Body of pancreas (tissue), 4 donors: ENCODE data around the gene NSFL1C. TPM values are rescaled to one million over a fixed set of nuclear protein-coding genes. Genes with fewer than 3 reads are reported as not detected.

Experiments
- ATAC-seq: fragments of 150-250 bp; one replicate; pipeline ENCODE4 v1.9.1; 2016
- DNase-seq, 4 donors: peaks; one replicate each; pipeline ENCODE4 v3.0.0-alpha.2; 2019
- H3K27ac ChIP-seq, 4 donors: fragments of 200-600 bp; sonication (generic); 1 replicate in 3 of 4; 2 replicates in 1 of 4; pipeline versions ENCODE4 v1.5.1 to v1.6.1; 2016 to 2019; ENCODE audit warnings: mild to moderate bottlenecking in 1 of 4, mixed read lengths in 1 of 4, moderate library complexity in 1 of 4
- H3K27me3 ChIP-seq, 2 donors: fragments of 200-600 bp; sonication (generic); one replicate each; pipeline ENCODE4 v1.6.0; 2016; ENCODE audit warnings: mild to moderate bottlenecking in 1 of 2
- H3K36me3 ChIP-seq, 2 donors: fragments of 200-600 bp; sonication (generic); replicated peaks in 1 of 2; 2 replicates each; pipeline ENCODE4 v1.5.1; 2016; ENCODE audit warnings: low read depth in 2 of 2; ENCODE audit not compliant: insufficient read depth in 1 of 2
- H3K4me1 ChIP-seq: fragments of 200-600 bp; sonication (generic); one replicate; pipeline ENCODE4 v1.6.0; 2016
- H3K4me3 ChIP-seq, 2 donors: fragments of 200-600 bp; sonication (generic); 1 replicate in 1 of 2; 2 replicates in 1 of 2; pipeline ENCODE4 v1.5.1; 2016 to 2019
- H3K9me3 ChIP-seq, 3 donors: fragments of 200-600 bp; sonication (generic); 1 replicate in 2 of 3; 2 replicates in 1 of 3; pipeline ENCODE4 v1.5.1; 2016
- POLR2A ChIP-seq, 3 donors: fragments of 450-650 bp; IDR thresholded peaks; one replicate each; pipeline ENCODE4 v1.6.1; 2016; ENCODE audit warnings: antibody characterized with exemption in 3 of 3, mild to moderate bottlenecking in 2 of 3
- WGBS, 2 donors: methylation state at CpG; one replicate each; pipeline ENCODE4 v1.1.5; 2017; 5-methylcytosine and 5-hydroxymethylcytosine counted together
- intact Hi-C: fragments of 100-400 bp; cut with DNase I; formaldehyde crosslinking; loops from one replicate; pipeline ENCODE4 v1.15.1; 2023
- total RNA-seq, 2 donors: library from RNA; depleted of rRNA; stranded (reverse); fragments of >200 nt; gene quantifications; one replicate each; pipeline ENCODE4 v1.1.0, GENCODE V29; 2016
- TF ChIP-seq, protein P1 (sequence below), 7 experiments: fragments of 450-650 bp in 4 of 7; fragments of 200-600 bp in 3 of 7; sonication (generic) in 3 of 7; IDR thresholded peaks; one replicate each; pipeline ENCODE4 v1.5.1; 2016 to 2019; ENCODE audit warnings: antibody characterized with exemption in 7 of 7

NSFL1C gene
- total RNA-seq, 2 donors from 2014 or later: 23.1 to 33.7 TPM

DNA sequence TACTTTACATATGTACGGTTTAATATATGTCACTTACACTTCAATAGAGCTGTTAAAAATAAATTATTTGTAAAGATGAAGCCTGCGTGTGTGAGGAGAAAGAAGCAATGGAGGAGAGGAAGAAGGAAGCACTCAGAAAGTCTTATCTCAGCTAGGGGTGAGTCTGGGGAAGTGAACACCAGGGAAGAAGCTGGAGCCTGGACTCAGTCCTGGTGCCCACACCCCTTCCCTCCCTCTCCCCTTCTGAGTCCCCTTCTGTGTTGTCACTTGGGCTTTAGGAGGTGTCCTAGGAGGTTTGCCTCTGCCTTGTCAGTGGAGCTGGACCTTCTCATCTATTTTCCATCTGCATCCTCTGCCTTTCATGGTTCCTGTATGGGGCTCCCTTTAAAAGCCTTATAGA is 22.7 kb upstream of the NSFL1C start:
- Histone ChIP-seq H3K27me3 (no peaks in the 10 kb centered on the region), H3K36me3 (no peaks in the 10 kb centered on the region), H3K27ac (peak overlapping the region in 1 of 4 donors; percentile 77), H3K4me3 (no peak overlapping the region), H3K9me3 (no peaks in the 10 kb centered on the region), H3K4me1 (no peaks in the 10 kb centered on the region)
- ATAC-seq: no peak
- WGBS, 2 donors: 52 to 64% methylated on average over 2 of the region's 2 CpGs
- TF ChIP-seq, protein P1, sequence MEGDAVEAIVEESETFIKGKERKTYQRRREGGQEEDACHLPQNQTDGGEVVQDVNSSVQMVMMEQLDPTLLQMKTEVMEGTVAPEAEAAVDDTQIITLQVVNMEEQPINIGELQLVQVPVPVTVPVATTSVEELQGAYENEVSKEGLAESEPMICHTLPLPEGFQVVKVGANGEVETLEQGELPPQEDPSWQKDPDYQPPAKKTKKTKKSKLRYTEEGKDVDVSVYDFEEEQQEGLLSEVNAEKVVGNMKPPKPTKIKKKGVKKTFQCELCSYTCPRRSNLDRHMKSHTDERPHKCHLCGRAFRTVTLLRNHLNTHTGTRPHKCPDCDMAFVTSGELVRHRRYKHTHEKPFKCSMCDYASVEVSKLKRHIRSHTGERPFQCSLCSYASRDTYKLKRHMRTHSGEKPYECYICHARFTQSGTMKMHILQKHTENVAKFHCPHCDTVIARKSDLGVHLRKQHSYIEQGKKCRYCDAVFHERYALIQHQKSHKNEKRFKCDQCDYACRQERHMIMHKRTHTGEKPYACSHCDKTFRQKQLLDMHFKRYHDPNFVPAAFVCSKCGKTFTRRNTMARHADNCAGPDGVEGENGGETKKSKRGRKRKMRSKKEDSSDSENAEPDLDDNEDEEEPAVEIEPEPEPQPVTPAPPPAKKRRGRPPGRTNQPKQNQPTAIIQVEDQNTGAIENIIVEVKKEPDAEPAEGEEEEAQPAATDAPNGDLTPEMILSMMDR (IDR thresholded peaks at IDR 0.05): no peak
- TF ChIP-seq POLR2A (IDR thresholded peaks at IDR 0.05): no peak
- intact Hi-C loops: no loop called here
- DNase-seq: no peak

DNA sequence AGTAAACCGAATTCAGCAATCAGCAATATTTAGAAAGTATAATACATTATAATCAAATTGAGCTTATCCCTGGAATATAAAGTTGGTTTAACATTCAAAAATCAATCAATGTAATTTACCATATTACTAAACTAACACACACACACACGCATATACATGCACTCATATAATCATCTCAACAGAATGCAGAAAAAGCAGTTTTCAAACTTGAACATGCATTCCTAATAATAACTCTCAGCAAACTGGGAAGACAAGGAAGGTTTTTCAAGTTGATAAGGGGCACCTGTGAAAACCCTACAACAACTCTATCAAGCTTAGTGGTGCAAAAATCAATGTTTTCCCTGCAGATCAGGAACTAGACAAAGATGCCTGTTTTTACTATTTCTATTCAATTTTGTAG is 19.9 kb upstream of the NSFL1C start:
- 25 to 47% methylated on average over 2 of the region's 2 CpGs for WGBS, 2 donors
- Histone ChIP-seq H3K36me3 (no peaks in the 10 kb centered on the region), H3K4me3 (no peak overlapping the region), H3K27ac (no peak overlapping the region), H3K9me3 (no peaks in the 10 kb centered on the region), H3K4me1 (no peaks in the 10 kb centered on the region), H3K27me3 (no peaks in the 10 kb centered on the region)
- DNase-seq (no peak), ATAC-seq (no peak)
- intact Hi-C loops: no loop called here
- no peak for TF ChIP-seq POLR2A (IDR thresholded peaks at IDR 0.05)
- TF ChIP-seq, protein P1 (IDR thresholded peaks at IDR 0.05): no peak

DNA sequence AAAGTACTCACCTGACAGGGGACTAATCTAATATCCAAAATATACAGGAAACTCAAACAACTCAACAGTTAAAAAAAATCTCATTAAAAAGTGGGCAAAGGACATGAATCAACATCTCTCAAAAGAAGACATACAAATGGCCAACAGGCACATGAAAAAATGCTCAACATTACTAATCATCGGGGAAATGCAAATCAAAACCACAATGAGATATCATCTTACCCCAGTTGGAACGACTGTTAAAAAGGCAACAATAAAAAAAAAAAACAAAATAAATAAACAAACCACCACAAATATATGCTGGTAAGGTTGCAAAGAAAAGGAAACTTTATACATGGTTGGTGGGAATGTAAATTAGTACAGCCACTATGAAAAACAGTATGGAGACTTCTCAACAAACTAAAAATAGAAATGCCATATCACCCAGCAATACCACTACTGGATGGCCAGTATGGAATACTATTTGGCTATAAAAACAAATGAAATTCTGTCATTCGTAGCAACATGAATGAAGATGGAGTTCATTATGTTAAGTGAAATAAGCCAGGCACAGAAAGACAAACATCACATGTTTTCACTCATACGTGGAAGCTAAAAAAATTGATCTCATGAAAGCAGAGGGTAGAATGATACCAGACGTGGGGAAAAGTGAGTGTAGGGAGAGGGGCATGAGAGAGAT is 17.9 kb upstream of the NSFL1C start:
- no peak overlapping the region for H3K27ac ChIP-seq
- DNase-seq (no peak), ATAC-seq (no peak)
- no peaks in the 10 kb centered on the region for H3K36me3 ChIP-seq
- H3K27me3 ChIP-seq: no peaks in the 10 kb centered on the region
- no peaks in the 10 kb centered on the region for H3K9me3 ChIP-seq
- 56 to 63% methylated on average over 5 of the region's 5 CpGs for WGBS, 2 donors
- H3K4me3 ChIP-seq: no peak overlapping the region
- no peaks in the 10 kb centered on the region for H3K4me1 ChIP-seq
- intact Hi-C loops: no loop called here
- TF ChIP-seq, protein P1 (IDR thresholded peaks at IDR 0.05): no peak
- no peak for TF ChIP-seq POLR2A (IDR thresholded peaks at IDR 0.05)

DNA sequence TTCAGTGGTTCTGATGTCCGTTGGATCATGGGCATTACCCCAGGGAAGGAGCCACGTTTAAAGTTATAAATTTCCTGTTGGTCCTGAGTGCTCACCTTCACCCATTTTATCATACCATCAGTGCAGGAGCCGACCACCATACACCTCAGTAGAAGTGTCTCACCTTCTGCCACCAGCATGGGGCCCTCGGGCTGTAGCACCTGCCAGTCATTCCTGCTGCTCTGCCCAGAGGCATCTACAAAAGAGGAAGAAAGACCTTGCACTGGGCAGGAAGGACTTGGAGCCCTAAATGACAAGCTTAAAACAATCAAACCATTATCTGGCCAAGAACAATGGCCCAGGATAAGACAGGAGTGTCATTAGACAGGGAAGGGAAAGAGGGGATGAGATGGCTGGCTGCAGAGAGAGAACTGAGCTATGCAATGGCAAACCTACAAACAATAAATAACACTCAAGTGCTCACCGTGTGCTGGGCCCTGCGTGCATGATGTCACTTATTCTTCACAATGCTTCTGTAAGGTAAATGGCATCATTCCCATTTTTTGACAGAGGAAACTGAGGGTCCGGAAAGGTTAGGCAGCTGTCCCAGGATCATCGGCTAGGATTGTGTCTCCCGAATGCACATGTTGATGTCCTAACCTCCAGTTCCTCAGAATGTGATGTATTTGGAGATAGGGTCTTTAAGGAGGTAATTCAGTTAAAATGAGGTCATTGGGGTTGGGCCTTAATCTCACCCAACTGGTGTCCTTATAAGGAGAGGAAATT is 13.4 kb upstream of the NSFL1C start:
- H3K27me3 ChIP-seq: no peaks in the 10 kb centered on the region
- intact Hi-C loops: no loop called here
- H3K4me3 ChIP-seq: no peak overlapping the region
- TF ChIP-seq, protein P1 (IDR thresholded peaks at IDR 0.05): no peak
- no peak for TF ChIP-seq POLR2A (IDR thresholded peaks at IDR 0.05)
- H3K27ac ChIP-seq: no peak overlapping the region
- DNase-seq (no peak), ATAC-seq (no peak)
- no peaks in the 10 kb centered on the region for H3K4me1 ChIP-seq
- H3K36me3 ChIP-seq: no peaks in the 10 kb centered on the region
- 59 to 62% methylated on average over 9 of the region's 9 CpGs for WGBS, 2 donors
- no peaks in the 10 kb centered on the region for H3K9me3 ChIP-seq
